K562 (cell line): ENCODE results near the gene TOM1L2. TPM values are rescaled to one million over a fixed set of nuclear protein-coding genes. Genes with fewer than 3 reads are reported as not detected.

Source experiments
- CBX1 ChIP-seq: sonication (generic); IDR thresholded peaks from 2 replicates; pipeline ENCODE4 v1.6.1; 2016; ENCODE audit warnings: antibody characterized with exemption, low read depth, mild to moderate bottlenecking
- EP400 ChIP-seq: fragments of 450-650 bp; IDR thresholded peaks from 2 replicates; pipeline ENCODE4 v1.6.1; 2017; ENCODE audit warnings: antibody characterized with exemption, mild to moderate bottlenecking, moderate library complexity
- FOXM1 ChIP-seq, 2 experiments: fragments of 450-650 bp in 1 of 2; sonication (generic) in 1 of 2; formaldehyde crosslinking in 1 of 2; IDR thresholded peaks; 2 replicates each; pipeline versions ENCODE4 v1.6.1 to v1.9.0; 2017 to 2022; ENCODE audit warnings: low read depth in 2 of 2, mild to moderate bottlenecking in 2 of 2, missing genetic modification reagents in 1 of 2, moderate library complexity in 1 of 2
- GTF2B ChIP-seq: IDR thresholded peaks from 2 replicates; pipeline ENCODE4 v1.6.1; 2011; ENCODE audit not compliant: insufficient read length; ENCODE audit errors: extremely low read depth
- HNRNPLL ChIP-seq: fragments of 200-400 bp; formaldehyde crosslinking; IDR thresholded peaks from 2 replicates; pipeline ENCODE4 v1.6.1; 2017; ENCODE audit warnings: low read length, low read depth, mild to moderate bottlenecking; ENCODE audit not compliant: poor library complexity, severe bottlenecking
- MLLT1 ChIP-seq, 2 experiments: fragments of 450-650 bp; IDR thresholded peaks; 2 replicates each; pipeline ENCODE4 v1.6.1; 2016
- MLX ChIP-seq, 2 experiments: fragments of 450-650 bp in 1 of 2; sonication (generic) in 1 of 2; formaldehyde crosslinking; conservative IDR thresholded peaks; 2 replicates each; pipeline versions ENCODE4 v1.4.0 to v1.8.1; 2020 to 2022; ENCODE audit warnings: mild to moderate bottlenecking in 1 of 2, missing genetic modification reagents in 1 of 2
- NELFE ChIP-seq: IDR thresholded peaks from 2 replicates; pipeline ENCODE4 v1.6.1; 2011; ENCODE audit warnings: mild to moderate bottlenecking; ENCODE audit not compliant: insufficient read depth, insufficient read length
- NR0B1 ChIP-seq: fragments of 450-650 bp; IDR thresholded peaks from one replicate; pipeline ENCODE4 v1.6.1; 2018; ENCODE audit warnings: mild to moderate bottlenecking, moderate library complexity; ENCODE audit not compliant: partially characterized antibody
- POLR2AphosphoS2 ChIP-seq: IDR thresholded peaks from 2 replicates; pipeline ENCODE4 v1.6.1; 2012; ENCODE audit warnings: low read length, improper control_type of control experiment
- RBM17 ChIP-seq: fragments of 200-400 bp; formaldehyde crosslinking; IDR thresholded peaks from 2 replicates; pipeline ENCODE4 v1.6.1; 2017; ENCODE audit warnings: low read depth, mild to moderate bottlenecking, low read length, borderline replicate concordance
- RUNX1 ChIP-seq: sonication (generic); IDR thresholded peaks from 2 replicates; pipeline ENCODE4 v1.6.1; 2016; ENCODE audit warnings: antibody characterized with exemption, low read depth
- SPI1 ChIP-seq: IDR thresholded peaks from 2 replicates; pipeline ENCODE4 v1.6.1; 2011; ENCODE audit warnings: low read depth, low read length, control low read depth, borderline replicate concordance
- TEAD2 ChIP-seq: fragments of 450-650 bp; IDR thresholded peaks from 2 replicates; pipeline ENCODE4 v1.6.1; 2016; ENCODE audit warnings: missing genetic modification characterization, control low read depth, missing compliant biosample characterization
- THRA ChIP-seq: fragments of 450-650 bp; IDR thresholded peaks from 2 replicates; pipeline ENCODE4 v1.6.1; 2017; ENCODE audit warnings: mild to moderate bottlenecking, moderate library complexity
- VEZF1 ChIP-seq: fragments of 200-800 bp; sonication (Bioruptor generic); IDR thresholded peaks from 2 replicates; pipeline ENCODE4 v1.6.1; 2017; ENCODE audit warnings: missing genetic modification characterization, missing compliant biosample characterization
- polyA plus RNA-seq, 8 experiments: library from polyadenylated mRNA; depleted of rRNA in 4 of 8; stranded (reverse) in 5 of 8; unstranded in 3 of 8; fragments of >200 nt; fragmentation: Nextera tagmentation in 2 of 8; fragmentation: Illumina TruSeq in 1 of 8; extraction: Ambion mirVana in 2 of 8; extraction: Trizol in 1 of 8; gene quantifications; 2 replicates each; pipeline versions ENCODE4 v1.2.1 to v1.2.3, GENCODE V29; 2011 to 2014; ENCODE audit warnings: inconsistent platforms in 1 of 8, missing spikeins in 1 of 8
- total RNA-seq, 7 experiments: library from RNA; depleted of rRNA in 6 of 7; stranded (reverse); fragments of >200 nt in 6 of 7; fragmentation: Illumina TruSeq in 2 of 7; extraction: Trizol in 2 of 7; gene quantifications; 2 replicates each; pipeline versions ENCODE4 v1.2.1 to v1.2.3, GENCODE V29; 2011 to 2021; ENCODE audit warnings: low replicate concordance in 1 of 7

Gene TOM1L2
- total and polyA plus RNA-seq, 9 of the 15 experiments (the other 6 are each of a cell fraction or from before 2014, with no cell fraction given): 0.07 to 6.0 (median 2.5) TPM

GRCh38 chr17:17972126-17972951 lies at the start of gene TOM1L2, which contains the start of gene DRC3 (continued):
- peak; percentile 84 for TF ChIP-seq VEZF1 (CRISPR knock-in tag)
- TF ChIP-seq SPI1: peak; percentile 77
- no peak for TF ChIP-seq GTF2B
- TF ChIP-seq CBX1: no peak
- peak; percentile 80 for TF ChIP-seq FOXM1 (IDR thresholded peaks at IDR 0.05; ENCODE audit: low read depth)
- no peak for TF ChIP-seq FOXM1 (CRISPR knock-in tag; IDR thresholded peaks at IDR 0.05; ENCODE audit: low read depth)
- TF ChIP-seq TEAD2 (tag): no peak
- TF ChIP-seq RBM17: no peak
- no peak for TF ChIP-seq NR0B1
- TF ChIP-seq NELFE: no peak
- TF ChIP-seq MLX (CRISPR knock-in tag; conservative IDR thresholded peaks at IDR 0.05): no peak
- no peak for TF ChIP-seq RUNX1
- TF ChIP-seq EP400: no peak
- no peak for TF ChIP-seq POLR2AphosphoS2
- TF ChIP-seq HNRNPLL: peak; percentile 44
- no peak for TF ChIP-seq THRA
- TF ChIP-seq MLLT1 (IDR thresholded peaks at IDR 0.05): peak in 1 of 2 experiments; percentile 93; a peak in 1 of 4 replicates
